Neural cell (in vitro differentiated cells): ENCODE data around the gene SLC16A2.

Experiments used
- CTCF ChIP-seq: fragments of 450-650 bp; IDR thresholded peaks from 2 replicates; pipeline ENCODE4 v1.5.1; 2014; ENCODE audit warnings: antibody characterized with exemption, mild to moderate bottlenecking, moderate library complexity; ENCODE audit not compliant: poor library complexity, severe bottlenecking
- EP300 ChIP-seq: fragments of 450-650 bp; conservative IDR thresholded peaks from 2 replicates; pipeline ENCODE4 v1.6.1; 2014; ENCODE audit warnings: antibody characterized with exemption, mild to moderate bottlenecking, moderate library complexity; ENCODE audit not compliant: poor library complexity, severe bottlenecking
- EZH2 ChIP-seq: fragments of 200-600, 300-800 bp; shearing (Covaris generic), sonication (generic); IDR thresholded peaks from 2 replicates; pipeline ENCODE4 v1.6.1; 2014; ENCODE audit warnings: antibody characterized with exemption, low read length, borderline replicate concordance, mild to moderate bottlenecking; ENCODE audit not compliant: insufficient read depth, poor library complexity, severe bottlenecking
- MXI1 ChIP-seq: fragments of 450-650 bp; conservative IDR thresholded peaks from 2 replicates; pipeline ENCODE4 v1.6.1; 2014; ENCODE audit warnings: antibody characterized with exemption, mild to moderate bottlenecking; ENCODE audit not compliant: poor library complexity, severe bottlenecking
- REST ChIP-seq: IDR thresholded peaks from 2 replicates; pipeline ENCODE4 v1.6.1; 2012; ENCODE audit warnings: borderline replicate concordance

- TF ChIP-seq CTCF (no peak), EZH2 (no peak), REST (no peak), MXI1 (no peak), EP300 (no peak)
Observed at GRCh38 chrX:74511704-74512103, 90.4 kb downstream of the SLC16A2 start.
